NCI-H1694 treated with DMSO at 0.1 percent for 48 hours (cell line): ENCODE results near the gene KCNQ2.
A peak's percentile ranks its signal among the peaks of the same experiment; 100 is the strongest.

Source experiments
- DNase-seq: peaks from one replicate; lab custom pipeline; 2025; lab: John Stamatoyannopoulos, UW

KCNQ2 gene

DNA sequence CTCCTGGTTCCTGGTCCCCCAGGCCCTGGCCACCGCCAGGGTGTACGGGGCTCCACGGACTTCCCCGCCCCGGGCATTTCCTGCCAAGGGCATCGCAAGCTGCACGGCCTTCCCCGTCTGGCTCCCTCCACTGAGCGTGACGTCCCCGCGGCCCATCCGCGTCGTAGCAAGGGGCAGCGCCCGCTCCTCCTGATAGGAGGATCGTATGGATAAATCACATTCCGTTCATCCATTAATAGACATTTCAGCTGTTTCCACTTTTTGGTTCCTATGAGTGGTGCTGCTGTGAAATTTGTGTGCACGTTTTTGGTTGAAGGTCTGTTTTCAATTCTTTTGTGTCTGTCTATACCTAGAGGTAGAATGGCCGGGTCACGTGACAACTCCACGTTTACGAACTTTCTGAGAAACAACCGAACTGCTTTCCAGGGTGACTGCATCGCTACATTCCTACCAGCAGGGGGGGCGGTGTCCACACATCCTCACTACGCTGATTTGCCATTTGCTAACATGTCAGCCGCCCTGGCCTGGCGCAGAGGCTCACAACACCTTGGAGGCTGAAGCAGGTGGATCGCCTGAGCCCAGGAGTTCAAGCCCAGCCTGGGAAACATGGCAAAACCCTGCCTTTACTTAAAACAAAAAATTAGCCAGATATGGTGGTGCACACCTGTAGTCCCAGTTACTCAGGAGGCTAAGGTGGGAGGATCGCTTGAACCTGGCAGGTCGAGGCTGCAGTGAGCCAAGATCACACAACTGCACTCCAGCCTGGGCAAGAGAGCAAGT is 37.7 kb downstream of the KCNQ2 start:
- DNase-seq, result peak; percentile 29

DNA sequence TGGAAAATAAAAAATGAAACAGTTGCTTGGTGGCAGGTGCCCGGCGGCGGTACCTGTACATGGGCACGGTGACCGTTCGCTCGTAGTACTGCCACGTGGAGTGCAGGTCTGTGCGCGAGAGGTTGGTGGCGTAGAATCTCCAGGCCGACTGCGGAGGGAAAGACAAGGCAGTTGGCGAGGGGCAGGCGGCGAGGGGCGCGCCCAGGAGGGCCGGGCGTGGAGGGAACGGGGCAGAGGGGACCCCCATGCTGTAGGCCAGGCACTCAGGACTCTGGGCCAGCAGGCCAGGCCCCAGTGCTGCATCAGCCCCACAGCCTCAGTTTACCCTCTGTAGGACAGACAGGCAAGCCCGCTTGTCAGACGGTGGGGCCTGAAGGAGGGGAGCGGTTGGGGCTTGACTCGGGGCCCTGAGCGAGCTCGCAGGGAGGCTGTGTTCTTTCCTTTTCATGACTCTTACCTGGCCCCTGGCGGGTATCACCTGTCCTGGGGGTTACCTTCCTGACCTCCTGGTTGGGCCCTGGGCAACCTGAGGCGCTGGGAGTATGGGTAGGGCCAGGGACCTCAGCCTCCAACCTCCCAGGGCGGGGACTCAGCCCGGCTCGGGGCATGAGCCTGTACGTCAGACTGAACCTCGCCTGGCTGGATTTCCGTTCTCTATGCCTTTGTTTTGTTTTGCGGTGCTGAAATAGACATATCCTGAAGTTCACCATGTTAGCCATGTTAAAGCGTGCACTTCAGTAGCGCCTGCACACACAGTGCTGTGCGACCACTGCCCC is 38.5 kb downstream of the KCNQ2 start:
- no peak for DNase-seq

DNA sequence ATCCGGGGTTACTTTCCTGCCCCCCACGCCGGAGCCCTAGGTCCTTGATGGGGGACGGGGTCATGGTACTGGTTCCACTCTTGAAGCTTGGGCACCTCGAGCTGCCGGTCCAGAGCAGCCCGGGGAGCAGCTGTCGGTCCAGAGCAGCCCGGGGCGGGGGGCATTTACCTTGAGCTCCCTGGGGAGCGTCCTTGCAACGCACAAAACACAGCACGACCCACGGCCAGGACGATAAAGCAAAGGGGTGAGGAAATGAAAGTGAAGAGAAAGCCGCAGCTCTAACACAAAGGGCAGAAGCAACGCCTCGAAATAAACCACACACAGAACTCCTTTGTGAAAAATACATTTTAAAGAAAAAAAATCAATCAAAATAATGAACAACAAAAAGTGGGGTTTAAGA is 39.1 kb downstream of the KCNQ2 start:
- no peak for DNase-seq

DNA sequence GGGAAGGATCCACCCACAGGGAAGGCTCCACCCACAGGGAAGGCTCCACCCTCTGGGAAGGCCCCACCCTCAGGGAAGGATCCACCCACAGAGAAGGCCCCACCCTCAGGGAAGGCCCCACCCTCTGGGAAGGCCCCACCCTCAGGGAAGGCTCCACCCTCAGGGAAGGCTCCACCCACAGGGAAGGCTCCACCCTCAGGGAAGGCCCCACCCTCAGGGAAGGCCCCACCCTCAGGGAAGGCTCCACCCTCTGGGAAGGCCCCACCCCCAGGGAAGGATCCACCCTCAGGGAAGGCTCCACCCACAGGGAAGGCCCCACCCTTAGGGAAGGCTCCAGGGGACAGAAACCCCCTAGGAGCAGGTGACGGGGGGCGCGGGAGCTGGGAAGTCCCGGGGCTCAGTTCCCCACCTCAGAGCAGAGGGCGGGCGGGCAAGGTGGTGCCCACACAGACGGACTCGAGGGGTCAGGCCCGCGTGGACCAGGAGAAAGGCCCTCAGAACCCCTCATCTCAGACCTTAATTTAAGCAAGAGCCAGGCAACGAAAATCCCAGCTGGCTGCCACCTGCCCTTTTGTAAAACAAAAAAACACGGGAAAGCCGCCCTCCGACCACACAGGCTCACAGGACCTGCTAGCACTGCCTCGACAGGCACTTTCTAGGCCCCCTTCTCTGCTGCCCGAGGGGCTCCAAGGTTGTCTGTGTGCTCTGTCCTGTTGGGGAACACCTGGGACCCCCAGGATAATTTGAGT is 39.7 kb downstream of the KCNQ2 start:
- DNase-seq, result no peak

DNA sequence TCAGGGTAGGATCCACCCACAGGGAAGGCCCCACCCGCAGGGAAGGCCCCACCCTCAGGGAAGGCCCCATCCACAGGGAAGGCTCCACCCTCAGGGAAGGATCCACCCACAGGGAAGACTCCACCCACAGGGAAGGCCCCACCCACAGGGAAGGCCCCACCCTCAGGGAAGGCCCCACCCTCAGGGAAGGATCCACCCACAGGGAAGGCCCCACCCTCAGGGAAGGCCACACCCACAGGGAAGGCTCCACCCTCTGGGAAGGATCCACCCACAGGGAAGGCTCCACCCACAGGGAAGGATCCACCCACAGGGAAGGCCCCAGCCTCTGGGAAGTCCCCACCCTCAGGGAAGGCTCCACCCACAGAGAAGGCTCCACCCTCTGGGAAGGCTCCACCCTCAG is 40.5 kb downstream of the KCNQ2 start:
- no peak for DNase-seq

DNA sequence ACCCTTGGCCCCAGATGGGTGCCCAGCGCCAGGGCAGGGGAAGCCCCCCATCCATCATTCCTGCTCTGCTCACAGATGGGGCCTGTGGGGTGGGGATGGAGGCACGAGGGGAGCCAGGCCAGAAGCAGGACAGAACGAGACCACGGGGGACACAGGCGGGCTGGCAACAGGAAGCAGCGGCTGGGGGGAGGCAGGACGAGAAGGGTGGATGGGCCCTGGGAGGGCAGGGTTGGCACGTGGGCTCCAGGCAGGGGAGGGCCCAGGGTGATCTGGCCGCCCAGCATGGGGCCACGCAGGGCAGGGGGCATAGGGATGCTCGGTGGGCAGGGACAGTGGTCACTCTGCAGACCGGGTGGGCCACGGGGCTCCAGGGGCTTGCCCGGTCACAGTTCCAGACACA is 41.6 kb downstream of the KCNQ2 start:
- DNase-seq, result no peak

DNA sequence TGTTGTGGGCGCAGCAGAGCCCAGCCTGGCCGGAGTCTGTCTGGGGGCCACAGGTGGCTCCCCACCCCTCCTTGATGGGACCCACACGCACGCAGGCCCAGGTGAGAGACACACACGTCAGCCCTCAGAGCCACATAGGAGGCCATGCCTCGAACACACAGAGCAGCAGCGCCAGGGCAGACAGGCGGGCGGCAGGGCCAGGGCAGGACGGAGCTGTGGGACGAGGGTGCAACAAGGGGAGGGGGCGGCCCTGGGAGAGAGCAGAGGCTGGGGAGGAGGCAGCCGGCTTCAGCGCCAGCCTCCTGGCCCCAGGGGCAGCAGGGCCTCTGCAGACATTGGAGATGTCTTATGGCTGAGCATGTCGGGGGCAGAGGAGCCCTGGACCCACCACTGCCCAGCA is 42.5 kb downstream of the KCNQ2 start:
- DNase-seq, result no peak

DNA sequence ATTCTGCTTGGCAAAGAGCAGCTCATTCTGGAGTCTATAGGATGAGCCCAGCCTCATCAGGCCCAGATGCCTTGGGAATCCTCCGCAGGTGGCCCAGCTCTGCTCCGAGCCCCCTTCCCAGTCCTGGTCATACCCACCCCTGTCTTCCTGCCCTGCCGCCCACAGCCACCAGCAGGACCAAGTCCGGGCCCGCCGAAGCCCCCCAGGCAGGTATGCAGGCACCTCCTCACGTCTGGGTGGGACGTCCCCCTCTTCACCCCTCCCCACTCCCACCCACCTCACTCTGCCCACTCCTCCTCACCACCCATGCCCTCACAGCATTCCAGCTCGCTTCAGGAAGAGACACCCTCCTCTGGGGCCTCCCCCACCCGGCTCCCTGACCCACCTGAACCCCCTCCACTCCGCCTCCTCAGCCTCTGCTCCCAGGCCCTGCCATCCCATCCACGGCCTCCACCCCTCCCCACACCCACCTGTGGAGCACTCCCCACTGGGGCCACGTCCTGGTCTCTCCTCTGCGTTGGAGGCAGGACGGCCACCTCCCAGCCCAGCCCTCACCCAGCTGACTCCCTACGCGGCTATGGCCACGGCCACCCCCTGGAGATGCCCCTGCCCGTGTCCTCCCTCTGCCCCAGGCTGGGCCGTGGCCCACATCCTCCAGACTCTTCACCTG is 43.4 kb downstream of the KCNQ2 start:
- DNase-seq, result no peak

DNA sequence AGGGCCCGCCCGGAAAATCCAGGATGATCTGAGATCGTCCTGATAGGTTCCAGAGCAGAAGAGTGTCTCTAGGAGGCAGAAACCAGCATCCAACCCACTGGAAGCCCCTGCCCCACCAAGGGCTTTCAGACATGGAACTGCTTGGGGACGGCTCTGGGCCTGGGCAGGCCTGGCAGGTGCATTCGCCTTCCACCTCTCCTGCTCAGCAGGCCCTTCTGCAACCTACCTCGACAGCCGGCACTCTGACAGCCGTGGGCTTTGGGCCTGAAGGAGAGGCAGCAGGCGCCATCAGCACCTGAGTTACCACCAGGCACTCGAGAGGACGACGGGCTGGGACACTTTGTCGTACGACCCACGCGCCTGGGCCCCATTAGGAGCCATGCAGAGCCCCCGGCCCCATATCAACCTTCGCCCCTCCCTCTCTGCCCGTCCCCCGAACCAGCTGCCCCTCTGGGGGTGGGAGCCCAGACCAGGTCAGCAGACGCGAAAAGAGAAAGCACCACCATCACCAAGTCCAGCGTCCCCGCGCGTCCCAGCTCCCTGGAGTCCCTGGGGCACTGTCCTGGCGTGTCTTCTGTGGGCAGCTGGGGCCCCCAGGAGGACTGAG is 44.6 kb downstream of the KCNQ2 start:
- DNase-seq, result no peak

DNA sequence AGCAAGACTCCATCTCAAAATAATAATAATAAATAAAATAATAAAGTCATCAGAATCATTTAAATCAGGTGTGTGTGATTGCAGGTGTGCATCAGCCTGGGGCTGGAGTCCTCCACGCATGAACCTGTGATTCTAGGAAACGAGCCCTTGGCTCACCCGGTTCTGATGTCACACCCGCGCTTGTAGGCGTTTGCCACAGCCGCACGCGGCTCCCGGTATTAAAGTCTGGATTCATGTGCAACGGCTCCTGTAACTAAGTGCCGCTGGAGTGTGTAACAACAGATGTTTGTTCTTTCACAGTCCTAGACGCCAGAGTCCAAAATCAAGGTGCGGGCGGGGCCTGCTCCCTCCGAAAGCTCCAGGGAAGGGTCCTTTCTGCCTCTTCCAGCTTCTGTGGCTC is 45.2 kb downstream of the KCNQ2 start:
- DNase-seq, result no peak

DNA sequence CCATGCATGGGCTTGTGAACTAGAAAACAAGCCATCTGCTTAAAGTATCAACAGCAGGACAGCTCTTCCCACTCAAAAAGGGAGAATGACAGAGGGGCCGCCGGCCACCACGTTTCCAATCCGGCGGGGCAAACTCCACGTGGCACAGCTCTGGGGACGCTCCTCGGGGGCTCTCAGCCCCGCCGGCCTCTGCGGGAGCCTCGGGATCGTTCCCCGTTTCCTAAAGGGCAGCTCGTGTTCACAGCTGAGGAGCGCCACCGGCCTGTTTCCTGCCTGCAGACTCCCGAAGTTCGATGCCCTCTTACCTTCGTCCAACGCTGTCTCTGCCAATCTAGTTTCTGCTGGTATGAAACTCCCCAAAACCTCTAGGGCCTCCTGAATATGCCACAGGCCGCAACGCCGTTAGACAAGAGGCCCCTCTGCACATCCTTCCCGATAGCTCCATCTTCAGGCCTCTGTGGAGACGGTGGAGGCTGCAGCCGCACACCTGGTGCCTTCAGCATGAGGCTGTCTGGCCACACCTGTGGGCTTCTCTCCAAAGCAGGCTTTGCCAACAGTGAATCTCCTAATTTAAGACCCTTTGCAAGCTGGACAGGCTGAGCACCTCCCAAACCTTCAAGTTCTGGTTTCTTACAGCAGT is 46.5 kb downstream of the KCNQ2 start:
- DNase-seq, result no peak

DNA sequence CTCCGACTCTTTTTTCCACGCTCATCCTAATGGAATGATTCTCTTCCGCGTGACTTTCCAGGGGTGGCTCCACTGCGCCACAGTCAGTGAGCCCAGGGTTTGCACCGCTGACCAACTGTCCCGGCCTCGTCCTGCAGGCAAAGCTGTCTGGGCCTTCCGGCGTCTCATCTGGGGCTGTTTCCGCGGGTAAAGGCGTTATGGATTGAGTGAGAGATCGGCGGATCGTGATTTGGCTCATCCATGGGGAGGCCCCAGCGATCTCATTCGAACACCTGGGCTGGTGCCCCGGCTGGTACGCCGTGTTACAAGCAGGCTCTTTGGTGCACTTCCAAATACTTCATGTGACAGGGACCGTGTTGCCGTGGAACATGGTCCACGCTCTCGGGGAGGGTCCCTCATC is 47.8 kb downstream of the KCNQ2 start:
- DNase-seq, result no peak

DNA sequence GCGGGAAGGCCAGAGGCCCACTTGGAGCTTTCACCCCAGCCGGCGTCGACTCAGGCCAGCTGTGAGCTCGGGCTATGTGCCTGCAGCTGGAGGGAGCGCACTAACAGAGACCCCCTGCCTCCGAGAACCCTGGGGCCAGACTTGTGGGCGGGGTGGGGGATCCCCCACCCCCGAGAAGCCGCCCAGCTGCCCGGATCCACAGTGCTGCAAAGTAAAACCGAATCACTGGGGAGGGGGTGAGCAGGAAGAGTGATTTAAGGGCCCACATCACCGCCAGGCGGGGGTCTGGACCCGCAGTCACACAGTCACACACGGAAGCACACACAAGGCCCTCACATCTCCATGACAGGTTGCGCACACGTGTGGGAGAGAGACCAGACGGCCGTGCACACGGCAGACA is 48.7 kb downstream of the KCNQ2 start:
- DNase-seq, result no peak

DNA sequence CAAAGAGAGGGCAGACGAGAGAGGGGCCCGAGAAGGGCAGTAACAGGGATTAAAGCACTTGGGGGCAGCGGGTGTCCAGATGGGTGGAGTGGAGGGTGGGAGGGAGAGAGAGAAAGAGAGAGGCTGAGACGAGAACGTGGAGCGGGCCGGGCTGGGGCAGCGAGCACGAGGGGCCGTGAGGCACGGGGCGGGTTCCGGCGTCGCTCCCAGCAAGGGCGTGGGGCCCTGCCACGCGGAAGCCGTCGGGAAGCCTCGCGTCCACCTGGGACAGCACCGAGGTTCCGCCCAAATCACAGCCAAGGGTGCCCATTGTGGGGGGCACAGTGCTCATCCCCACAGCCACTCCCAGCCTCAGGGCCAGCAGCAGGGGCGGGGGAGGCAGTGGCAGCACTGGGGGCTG is 49.8 kb downstream of the KCNQ2 start:
- DNase-seq, result no peak

DNA sequence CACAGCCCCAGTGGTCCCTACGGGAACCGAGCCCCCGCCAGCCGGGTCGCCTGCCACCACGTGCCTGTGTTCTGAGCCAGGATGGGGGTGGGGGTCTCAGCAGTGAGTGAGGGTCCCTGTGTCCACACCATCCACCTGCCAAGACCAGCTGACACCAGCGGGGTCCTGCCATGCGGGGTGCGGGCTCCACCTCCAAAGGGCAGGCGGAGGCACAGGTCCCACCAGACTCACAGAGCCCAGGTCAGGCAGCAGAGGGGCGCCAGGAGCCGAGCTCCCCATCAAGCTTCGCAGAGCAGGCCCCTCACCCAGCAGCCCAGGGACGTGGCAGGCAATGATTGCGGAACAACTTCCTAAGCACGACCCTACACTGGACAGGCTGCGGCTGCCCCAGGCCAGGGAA is 50.5 kb downstream of the KCNQ2 start:
- no peak for DNase-seq

DNA sequence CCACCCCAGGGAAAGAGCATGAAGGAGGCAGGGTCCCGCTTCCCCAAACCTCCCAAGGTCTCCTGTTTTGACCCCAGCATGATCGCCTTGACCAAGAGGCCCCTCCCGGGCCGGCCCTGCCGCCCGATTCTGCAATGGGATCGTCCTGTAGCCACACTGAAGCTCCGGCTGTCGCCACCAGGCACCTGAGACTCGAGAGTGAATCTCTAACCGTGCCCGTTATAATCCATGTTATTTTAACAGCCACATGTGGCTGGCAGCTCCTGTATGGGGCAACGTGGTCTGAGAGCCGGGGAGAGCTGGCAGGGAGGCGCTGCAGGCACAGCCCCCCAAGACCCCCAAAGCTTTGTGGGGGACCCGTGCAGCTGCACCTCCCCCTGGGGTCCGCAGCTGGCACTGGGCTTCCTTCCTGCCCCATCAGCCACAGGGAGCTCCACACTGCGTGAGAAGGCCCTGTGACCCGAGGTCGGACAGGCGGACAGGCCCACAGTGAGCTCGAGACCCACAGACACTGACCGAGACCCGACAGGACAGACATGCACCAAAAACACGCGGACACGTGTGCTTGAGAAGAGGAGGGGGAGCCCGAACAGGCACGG is 51.3 kb downstream of the KCNQ2 start:
- no peak for DNase-seq

DNA sequence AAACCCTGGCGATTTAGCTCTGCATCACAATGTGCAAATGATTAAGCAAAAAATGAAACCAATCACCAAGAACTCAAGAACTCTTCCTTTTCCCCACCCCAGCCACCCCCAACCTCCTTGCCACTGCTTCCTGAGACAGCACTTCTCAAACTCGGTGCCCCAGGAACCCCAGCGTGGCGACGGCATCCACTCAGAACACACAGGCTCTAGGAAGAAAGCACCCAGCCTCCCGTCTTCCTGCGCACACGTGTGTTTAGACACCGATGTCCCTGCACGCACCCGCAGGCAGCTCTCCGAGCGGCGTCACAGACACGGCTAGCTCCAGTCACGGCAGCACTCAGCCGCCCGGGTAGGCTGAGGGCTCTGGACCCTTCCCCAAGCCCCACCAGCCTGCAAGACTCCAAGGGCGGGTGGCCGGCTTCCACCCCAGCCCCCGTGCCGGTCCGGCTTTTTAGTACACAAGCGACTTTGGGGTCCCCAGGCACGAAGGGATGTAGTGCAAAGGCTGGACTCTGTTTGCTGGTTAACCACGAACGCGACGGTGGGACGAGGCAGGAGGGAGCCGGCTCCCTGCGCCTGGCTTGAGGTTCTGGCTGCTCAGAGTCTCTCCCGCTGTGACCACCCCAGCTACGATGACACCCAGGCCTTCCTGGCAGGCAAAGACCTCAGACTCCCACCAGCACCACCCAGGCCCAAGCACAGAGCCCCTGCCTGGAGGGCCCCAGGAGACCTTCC is 51.9 kb downstream of the KCNQ2 start:
- no peak for DNase-seq

DNA sequence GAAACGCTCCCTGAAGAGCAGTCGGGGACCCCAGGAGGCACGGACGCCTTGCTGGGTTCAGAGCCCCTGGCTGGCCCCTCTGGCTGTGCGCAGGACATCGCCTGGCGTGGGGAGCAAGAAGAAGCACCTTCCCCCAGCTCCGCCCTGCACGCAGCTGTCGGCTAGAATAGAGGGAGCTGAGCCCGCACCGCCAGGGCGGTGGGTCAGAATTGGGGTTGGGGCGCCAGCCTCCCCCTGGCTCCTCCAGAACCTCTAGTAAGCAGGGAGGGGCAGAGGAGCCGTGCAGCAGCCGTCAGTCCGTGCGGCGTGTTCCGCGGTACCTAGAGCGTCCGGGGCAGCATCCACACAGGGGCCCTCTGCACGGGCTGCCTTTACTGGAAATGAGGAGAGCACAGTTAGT is 53.2 kb downstream of the KCNQ2 start:
- DNase-seq, result no peak

DNA sequence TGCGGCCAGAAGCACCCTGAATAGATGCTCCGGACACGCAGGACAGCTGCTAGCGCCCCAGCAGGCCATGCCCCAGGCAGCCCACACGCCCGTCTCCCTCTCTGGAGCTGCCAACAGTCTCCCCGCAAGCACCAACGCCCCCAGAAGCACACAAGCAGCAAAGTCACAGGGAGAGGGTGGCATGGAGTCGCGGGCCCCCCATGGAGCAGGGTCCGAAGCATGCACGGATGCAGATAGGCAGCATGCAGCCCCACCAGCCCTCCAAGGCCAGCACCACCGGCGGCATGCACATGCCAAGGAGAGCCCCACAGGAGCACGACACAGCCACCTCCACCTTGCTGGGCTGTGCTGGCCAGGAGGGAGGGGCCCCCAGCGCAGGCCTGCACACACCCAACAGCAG is 53.8 kb downstream of the KCNQ2 start:
- no peak for DNase-seq

DNA sequence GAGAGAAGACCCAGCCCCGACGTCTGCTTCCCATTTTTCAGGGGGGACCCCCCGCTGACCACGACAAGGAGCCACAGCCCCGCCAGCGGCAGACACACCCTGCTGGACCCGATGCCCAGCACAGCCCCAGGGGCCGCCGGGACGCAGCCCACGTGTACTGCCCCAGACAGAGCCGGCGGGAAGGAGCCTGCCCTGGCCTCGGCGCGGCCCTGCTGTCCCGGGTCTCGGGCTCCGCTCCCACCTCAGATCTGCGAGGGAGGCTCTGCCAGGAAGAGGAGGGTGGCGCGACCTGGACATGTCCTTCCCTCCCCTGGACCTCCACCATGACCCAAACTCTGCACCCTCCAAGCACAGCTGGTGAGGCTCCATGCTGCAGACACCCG is 54.7 kb downstream of the KCNQ2 start:
- DNase-seq, result no peak
